ENCODE results near the gene RACGAP1.

The RACGAP1 gene

DNA sequence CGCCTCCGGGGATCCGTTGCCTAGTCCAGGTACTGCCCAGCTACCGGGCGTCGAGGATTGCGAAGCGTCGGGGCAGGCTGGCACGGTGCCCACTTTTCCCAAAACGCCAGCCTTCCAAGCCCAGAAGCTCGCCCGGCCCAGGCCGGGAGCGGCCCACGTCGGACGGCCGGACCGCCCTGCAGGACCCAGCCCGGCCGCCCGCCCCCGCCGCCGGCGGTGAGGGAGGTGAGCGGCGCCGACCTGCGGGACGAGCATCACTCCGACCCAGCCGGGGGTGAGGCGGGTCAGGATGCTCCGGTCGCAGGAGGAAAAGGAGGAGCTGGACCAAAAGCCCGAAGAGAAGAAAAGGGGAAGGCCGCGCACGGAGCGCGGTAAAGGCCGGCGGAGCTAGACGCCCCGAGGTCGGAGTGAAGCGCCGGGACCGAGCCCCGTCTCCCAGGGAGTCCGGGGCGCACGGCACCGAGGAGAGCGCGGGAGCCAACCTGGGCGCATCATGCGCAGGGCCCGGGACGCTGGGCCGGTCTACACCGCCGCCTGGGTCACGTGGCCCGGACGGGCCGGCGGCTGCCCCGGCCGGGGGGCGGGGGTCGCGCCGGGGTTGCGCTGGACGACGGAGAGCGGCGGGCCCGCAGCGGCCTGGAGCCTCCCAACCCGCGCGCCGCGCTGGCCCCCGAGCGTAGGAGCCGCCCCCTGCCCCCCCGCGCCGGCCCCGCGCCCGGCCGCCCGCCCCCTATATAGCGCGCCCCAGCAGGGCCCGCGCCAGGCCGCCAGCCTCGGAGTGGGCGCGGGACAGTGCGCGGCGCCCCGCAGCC is 64.0 kb downstream of the RACGAP1 start, which contains the start of gene AQP5:
Gene AQP5 (plus strand): TSS at position 762 of the 812 bp plus-strand sequence. CDS start 146 bp downstream, outside the sequence.
- Histone ChIP-seq H3K4me3 (ENCODE audit: extremely low read depth, insufficient read depth, low read length, poor library complexity, severe bottlenecking) (peak within 1 kb of the TSS; percentile 31), H3K27ac (ENCODE audit: low read depth, low read length, severe bottlenecking) (no peak within 1 kb of the TSS), H3K36me3 (ENCODE audit: control insufficient read depth, insufficient read depth, low read length) (no peaks in the 10 kb centered on the region), H3K4me1 (ENCODE audit: control insufficient read depth, insufficient read depth, low read length, poor library complexity, severe bottlenecking) (peaks cover 10% of the 10 kb centered on the region), H3K9me3 (ENCODE audit: control insufficient read depth, low read length) (no peaks in the 10 kb centered on the region)
- 6 to 8% methylated on average over 80 to 94 of the region's 111 CpGs for WGBS, 2 experiments (ENCODE audit: insufficient coverage in 2 of 2)

- H3K36me3 ChIP-seq (ENCODE audit: control insufficient read depth, insufficient read depth, low read length): no peaks in the 10 kb centered on the region
- no peaks in the 10 kb centered on the region for H3K9me3 ChIP-seq (ENCODE audit: control insufficient read depth, low read length)
- 53 to 63% methylated on average over 4 to 6 of the region's 13 CpGs for WGBS, 2 experiments (ENCODE audit: insufficient coverage in 2 of 2)
- no peak overlapping the region for H3K4me3 ChIP-seq (ENCODE audit: extremely low read depth, insufficient read depth, low read length, poor library complexity, severe bottlenecking)
- peaks cover 10% of the 10 kb centered on the region for H3K4me1 ChIP-seq (ENCODE audit: control insufficient read depth, insufficient read depth, low read length, poor library complexity, severe bottlenecking)
- no peak overlapping the region for H3K27ac ChIP-seq (ENCODE audit: low read depth, low read length, severe bottlenecking)
These were observed 64.7 kb downstream of the RACGAP1 start for GRCh38 chr12:49960474-49961110.

DNA sequence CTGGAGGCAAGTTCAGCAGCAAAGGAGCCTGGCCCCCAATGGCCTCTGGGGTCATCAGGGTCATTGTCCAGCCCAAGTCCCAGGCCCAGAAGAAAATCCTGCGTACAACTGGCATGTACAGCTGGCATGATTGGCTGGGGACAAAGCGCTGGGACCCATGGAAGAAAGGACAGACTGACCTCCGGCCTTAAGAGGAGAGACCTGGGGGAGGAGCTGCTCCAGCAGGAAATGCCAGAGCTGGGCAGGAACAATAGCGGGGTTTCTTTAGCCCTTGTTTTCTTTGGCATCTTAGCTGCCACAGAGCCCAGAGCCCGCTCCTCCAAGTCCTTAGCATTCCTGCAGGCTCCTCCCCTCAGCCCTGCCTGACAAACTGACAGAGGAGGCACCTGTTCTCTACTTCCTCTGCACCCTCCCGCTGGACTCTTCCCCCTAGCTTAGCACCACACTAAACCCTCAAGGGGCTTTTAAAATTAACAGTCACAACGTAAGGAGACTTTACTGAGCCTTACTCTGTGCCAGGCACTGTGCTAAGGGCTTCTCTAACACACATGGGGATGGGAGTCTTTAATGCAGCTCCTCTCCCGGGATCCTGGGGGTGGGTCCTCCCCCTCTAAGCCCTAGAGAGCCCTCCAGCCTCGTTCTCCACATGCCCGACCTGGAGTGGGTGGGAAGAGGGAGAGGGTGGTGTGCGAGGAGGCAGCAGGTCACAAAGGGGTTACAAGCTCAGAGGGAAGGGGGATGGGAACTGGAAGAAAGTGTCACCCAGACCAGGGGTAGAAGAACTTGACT is 65.4 kb downstream of the RACGAP1 start:
- H3K9me3 ChIP-seq (ENCODE audit: control insufficient read depth, low read length): no peaks in the 10 kb centered on the region
- 23% methylated on average over 10 to 11 of the region's 11 CpGs for WGBS, 2 experiments (ENCODE audit: insufficient coverage in 2 of 2)
- peaks cover 10% of the 10 kb centered on the region for H3K4me1 ChIP-seq (ENCODE audit: control insufficient read depth, insufficient read depth, low read length, poor library complexity, severe bottlenecking)
- H3K4me3 ChIP-seq (ENCODE audit: extremely low read depth, insufficient read depth, low read length, poor library complexity, severe bottlenecking): no peak overlapping the region
- H3K36me3 ChIP-seq (ENCODE audit: control insufficient read depth, insufficient read depth, low read length): no peaks in the 10 kb centered on the region
- no peak overlapping the region for H3K27ac ChIP-seq (ENCODE audit: low read depth, low read length, severe bottlenecking)

GRCh38 chr12:49957570-49957967 is 67.7 kb downstream of the RACGAP1 start:
- Histone ChIP-seq H3K9me3 (ENCODE audit: control insufficient read depth, low read length) (no peaks in the 10 kb centered on the region), H3K4me1 (ENCODE audit: control insufficient read depth, insufficient read depth, low read length, poor library complexity, severe bottlenecking) (peaks cover 10% of the 10 kb centered on the region), H3K4me3 (ENCODE audit: extremely low read depth, insufficient read depth, low read length, poor library complexity, severe bottlenecking) (no peak overlapping the region), H3K36me3 (ENCODE audit: control insufficient read depth, insufficient read depth, low read length) (no peaks in the 10 kb centered on the region), H3K27ac (ENCODE audit: low read depth, low read length, severe bottlenecking) (no peak overlapping the region)

DNA sequence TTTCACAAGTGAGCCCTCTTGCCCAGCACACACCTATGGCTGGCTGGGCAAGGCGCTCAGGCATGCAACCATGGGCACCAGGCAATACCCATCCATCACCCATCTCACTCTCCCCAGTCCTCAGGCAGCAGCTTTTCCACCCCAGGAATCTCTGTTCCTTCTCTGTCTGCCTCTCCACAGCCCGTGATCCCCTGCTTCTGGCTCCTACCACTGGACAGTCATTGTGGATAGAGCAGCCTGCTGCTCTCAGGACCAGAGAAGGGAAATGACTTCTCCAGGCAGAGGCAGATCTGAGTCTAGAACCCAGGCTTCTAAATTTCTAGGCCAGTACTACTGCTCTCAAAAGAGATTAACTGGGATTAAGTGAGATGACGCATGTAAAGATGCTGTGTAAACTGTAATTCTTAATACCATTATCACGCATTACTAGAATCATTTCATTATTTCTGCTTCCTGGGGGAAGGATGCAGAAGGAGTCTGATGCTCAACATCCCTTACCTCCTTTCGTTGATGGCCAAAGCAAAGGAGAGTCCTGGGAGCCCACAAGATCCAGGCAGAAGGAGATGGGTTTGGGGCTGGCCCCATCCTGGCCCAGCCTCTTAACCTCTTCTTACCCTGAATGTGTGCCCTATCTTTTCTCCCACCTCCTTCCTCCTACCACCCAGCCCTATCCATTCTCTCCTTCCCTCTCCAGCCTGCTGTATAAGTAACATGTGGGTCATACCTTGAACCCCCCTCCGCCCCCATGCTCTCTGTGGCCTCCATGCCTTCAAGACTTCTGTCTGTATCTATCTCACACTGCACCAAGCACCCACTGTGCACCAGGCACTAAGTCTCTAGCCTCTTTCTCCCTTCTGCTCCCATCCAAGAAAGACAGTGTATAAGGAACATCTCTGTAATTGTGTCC is 68.4 kb downstream of the RACGAP1 start:
- 69 to 83% methylated on average over 3 of the region's 6 CpGs for WGBS, 2 experiments (ENCODE audit: insufficient coverage in 2 of 2)
- Histone ChIP-seq H3K36me3 (ENCODE audit: control insufficient read depth, insufficient read depth, low read length) (no peaks in the 10 kb centered on the region), H3K4me1 (ENCODE audit: control insufficient read depth, insufficient read depth, low read length, poor library complexity, severe bottlenecking) (peaks cover 10% of the 10 kb centered on the region), H3K27ac (ENCODE audit: low read depth, low read length, severe bottlenecking) (no peak overlapping the region), H3K4me3 (ENCODE audit: extremely low read depth, insufficient read depth, low read length, poor library complexity, severe bottlenecking) (no peak overlapping the region), H3K9me3 (ENCODE audit: control insufficient read depth, low read length) (no peaks in the 10 kb centered on the region)

- H3K27ac ChIP-seq (ENCODE audit: low read depth, low read length, severe bottlenecking): no peak overlapping the region
- no peak overlapping the region for H3K4me3 ChIP-seq (ENCODE audit: extremely low read depth, insufficient read depth, low read length, poor library complexity, severe bottlenecking)
- no peaks in the 10 kb centered on the region for H3K9me3 ChIP-seq (ENCODE audit: control insufficient read depth, low read length)
- no peaks in the 10 kb centered on the region for H3K36me3 ChIP-seq (ENCODE audit: control insufficient read depth, insufficient read depth, low read length)
- WGBS, 2 experiments (ENCODE audit: insufficient coverage in 2 of 2): 84 to 89% methylated on average over 10 of the region's 13 CpGs
- peaks cover 10% of the 10 kb centered on the region for H3K4me1 ChIP-seq (ENCODE audit: control insufficient read depth, insufficient read depth, low read length, poor library complexity, severe bottlenecking)
These were observed 69.2 kb downstream of the RACGAP1 start for GRCh38 chr12:49955899-49956662.

DNA sequence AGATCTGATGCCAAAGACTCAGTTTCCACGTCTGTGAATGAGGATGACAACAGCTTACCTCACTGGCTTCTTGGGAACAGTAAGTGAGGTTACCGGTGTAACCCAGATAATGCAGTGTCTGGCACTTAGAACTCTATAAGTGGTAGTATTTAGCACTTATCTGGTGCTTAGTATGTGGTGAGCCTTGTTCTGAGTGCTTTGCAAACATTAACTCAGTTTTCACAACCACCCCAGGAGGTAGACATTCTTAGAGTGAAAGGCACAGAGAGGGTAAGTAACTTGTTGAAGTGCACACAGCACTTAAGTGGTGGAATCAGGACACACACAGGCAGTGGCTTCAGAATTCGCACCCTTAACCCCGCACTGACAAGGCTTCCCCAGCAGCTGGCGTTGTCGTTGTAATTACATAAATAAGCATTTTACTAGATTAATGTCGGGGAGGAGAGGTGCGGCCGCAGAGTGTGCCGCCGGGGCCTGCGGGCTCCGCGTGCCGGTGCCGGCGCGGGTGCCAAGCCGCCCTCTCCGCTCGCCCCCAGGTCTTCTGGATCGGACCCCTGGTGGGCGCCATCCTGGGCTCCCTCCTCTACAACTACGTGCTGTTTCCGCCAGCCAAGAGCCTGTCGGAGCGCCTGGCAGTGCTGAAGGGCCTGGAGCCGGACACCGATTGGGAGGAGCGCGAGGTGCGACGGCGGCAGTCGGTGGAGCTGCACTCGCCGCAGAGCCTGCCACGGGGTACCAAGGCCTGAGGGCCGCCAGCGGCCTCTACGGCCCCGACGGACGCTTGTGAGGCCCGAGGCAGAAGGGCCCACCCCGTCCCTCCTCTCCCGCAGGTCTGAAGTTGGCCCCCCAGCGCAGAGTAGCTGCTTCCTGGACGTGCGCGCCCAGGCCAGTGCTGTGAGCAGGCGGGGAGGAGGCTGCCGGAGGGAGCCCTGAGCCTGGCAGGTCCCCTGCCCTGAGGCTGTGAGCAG is 70.1 kb downstream of the RACGAP1 start:
- Histone ChIP-seq H3K27ac (ENCODE audit: low read depth, low read length, severe bottlenecking) (no peak overlapping the region), H3K36me3 (ENCODE audit: control insufficient read depth, insufficient read depth, low read length) (no peaks in the 10 kb centered on the region), H3K4me1 (ENCODE audit: control insufficient read depth, insufficient read depth, low read length, poor library complexity, severe bottlenecking) (peaks cover 12% of the 10 kb centered on the region), H3K4me3 (ENCODE audit: extremely low read depth, insufficient read depth, low read length, poor library complexity, severe bottlenecking) (no peak overlapping the region), H3K9me3 (ENCODE audit: control insufficient read depth, low read length) (no peaks in the 10 kb centered on the region)
- WGBS, 2 experiments (ENCODE audit: insufficient coverage in 2 of 2): 88 to 91% methylated on average over 46 to 48 of the region's 53 CpGs

DNA sequence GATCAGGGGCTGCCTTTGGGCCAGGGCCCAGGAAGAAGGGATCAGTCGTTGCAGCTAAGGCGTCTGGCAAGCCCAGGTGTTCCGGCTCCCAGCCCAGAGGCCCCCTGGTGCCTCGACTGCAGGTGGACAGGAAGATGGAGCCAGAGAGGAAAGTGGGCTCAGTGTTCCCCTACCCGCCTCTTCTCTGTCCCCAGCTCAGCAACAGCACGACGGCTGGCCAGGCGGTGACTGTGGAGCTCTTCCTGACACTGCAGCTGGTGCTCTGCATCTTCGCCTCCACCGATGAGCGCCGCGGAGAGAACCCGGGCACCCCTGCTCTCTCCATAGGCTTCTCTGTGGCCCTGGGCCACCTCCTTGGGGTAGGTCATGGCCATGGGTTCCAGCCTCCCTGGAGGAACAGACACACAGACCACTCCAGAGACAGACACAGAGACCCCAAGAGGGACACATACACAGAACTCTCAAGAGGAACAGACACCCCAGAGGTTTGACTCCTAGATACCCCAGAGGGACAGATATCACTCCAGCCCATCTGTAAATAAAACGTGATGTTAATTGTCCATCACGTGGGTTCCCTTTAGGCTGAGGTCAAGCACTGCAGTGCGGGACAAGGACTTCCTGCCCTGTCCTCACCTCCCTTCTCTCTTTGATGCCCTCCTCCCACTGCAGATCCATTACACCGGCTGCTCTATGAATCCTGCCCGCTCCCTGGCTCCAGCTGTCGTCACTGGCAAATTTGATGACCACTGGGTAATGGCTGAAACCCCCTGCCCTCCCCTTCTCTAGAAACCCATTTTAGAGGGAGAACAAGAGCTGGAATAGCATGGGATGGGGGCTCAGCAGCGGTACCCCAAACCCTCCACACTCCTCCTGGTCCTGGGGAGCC is 71.1 kb downstream of the RACGAP1 start:
- Histone ChIP-seq H3K36me3 (ENCODE audit: control insufficient read depth, insufficient read depth, low read length) (no peaks in the 10 kb centered on the region), H3K27ac (ENCODE audit: low read depth, low read length, severe bottlenecking) (no peak overlapping the region), H3K4me3 (ENCODE audit: extremely low read depth, insufficient read depth, low read length, poor library complexity, severe bottlenecking) (no peak overlapping the region), H3K9me3 (ENCODE audit: control insufficient read depth, low read length) (no peaks in the 10 kb centered on the region), H3K4me1 (ENCODE audit: control insufficient read depth, insufficient read depth, low read length, poor library complexity, severe bottlenecking) (peaks cover 6% of the 10 kb centered on the region)
- 90 to 91% methylated on average over 6 to 17 of the region's 21 CpGs for WGBS, 2 experiments (ENCODE audit: insufficient coverage in 2 of 2)
